Measurements from ENCODE around the gene ZBTB8A. TPM values are rescaled to one million over a fixed set of nuclear protein-coding genes. Genes with fewer than 3 reads are reported as not detected.

Gene ZBTB8A
- total and polyA plus RNA-seq, 2 of the 13 experiments (the other 11 are each of a cell fraction or from before 2014, with no cell fraction given), result 1.3 to 3.7 TPM

GRCh38 chr1:32612189-32612881 lies 73.1 kb downstream of the ZBTB8A start (continued):
- TF ChIP-seq CEBPZ (IDR thresholded peaks at IDR 0.05; ENCODE audit: low read length) (no peak), TBX2 (CRISPR knock-in tag; IDR thresholded peaks at IDR 0.05; ENCODE audit: borderline replicate concordance) (peak; percentile 82), ZNF790 (CRISPR knock-in tag; IDR thresholded peaks at IDR 0.05; ENCODE audit: borderline replicate concordance) (no peak), SRSF1 (optimal IDR thresholded peaks at IDR 0.05; ENCODE audit: low read depth, low read length) (peak; percentile 46), MTA1 (CRISPR knock-in tag; IDR thresholded peaks at IDR 0.05; ENCODE audit: borderline replicate concordance) (0 out of 2 replicates have a peak, but pooled peaks have one; percentile 30), RFXANK (CRISPR knock-in tag; IDR thresholded peaks at IDR 0.05) (0 out of 2 replicates have a peak, but pooled peaks have one; percentile 40), ZBTB7B (CRISPR knock-in tag; IDR thresholded peaks at IDR 0.05) (no peak), NKX3-1 (CRISPR knock-in tag; IDR thresholded peaks at IDR 0.05) (no peak)
- TF ChIP-seq, protein P1, sequence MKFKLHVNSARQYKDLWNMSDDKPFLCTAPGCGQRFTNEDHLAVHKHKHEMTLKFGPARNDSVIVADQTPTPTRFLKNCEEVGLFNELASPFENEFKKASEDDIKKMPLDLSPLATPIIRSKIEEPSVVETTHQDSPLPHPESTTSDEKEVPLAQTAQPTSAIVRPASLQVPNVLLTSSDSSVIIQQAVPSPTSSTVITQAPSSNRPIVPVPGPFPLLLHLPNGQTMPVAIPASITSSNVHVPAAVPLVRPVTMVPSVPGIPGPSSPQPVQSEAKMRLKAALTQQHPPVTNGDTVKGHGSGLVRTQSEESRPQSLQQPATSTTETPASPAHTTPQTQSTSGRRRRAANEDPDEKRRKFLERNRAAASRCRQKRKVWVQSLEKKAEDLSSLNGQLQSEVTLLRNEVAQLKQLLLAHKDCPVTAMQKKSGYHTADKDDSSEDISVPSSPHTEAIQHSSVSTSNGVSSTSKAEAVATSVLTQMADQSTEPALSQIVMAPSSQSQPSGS (CRISPR knock-in tag; IDR thresholded peaks at IDR 0.05), result peak; percentile 39; the same call in 1 of the 2 replicates
- TF ChIP-seq, protein P2, sequence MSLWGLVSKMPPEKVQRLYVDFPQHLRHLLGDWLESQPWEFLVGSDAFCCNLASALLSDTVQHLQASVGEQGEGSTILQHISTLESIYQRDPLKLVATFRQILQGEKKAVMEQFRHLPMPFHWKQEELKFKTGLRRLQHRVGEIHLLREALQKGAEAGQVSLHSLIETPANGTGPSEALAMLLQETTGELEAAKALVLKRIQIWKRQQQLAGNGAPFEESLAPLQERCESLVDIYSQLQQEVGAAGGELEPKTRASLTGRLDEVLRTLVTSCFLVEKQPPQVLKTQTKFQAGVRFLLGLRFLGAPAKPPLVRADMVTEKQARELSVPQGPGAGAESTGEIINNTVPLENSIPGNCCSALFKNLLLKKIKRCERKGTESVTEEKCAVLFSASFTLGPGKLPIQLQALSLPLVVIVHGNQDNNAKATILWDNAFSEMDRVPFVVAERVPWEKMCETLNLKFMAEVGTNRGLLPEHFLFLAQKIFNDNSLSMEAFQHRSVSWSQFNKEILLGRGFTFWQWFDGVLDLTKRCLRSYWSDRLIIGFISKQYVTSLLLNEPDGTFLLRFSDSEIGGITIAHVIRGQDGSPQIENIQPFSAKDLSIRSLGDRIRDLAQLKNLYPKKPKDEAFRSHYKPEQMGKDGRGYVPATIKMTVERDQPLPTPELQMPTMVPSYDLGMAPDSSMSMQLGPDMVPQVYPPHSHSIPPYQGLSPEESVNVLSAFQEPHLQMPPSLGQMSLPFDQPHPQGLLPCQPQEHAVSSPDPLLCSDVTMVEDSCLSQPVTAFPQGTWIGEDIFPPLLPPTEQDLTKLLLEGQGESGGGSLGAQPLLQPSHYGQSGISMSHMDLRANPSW (CRISPR knock-in tag; IDR thresholded peaks at IDR 0.05; ENCODE audit: borderline replicate concordance), result no peak
- TF ChIP-seq, protein P3, sequence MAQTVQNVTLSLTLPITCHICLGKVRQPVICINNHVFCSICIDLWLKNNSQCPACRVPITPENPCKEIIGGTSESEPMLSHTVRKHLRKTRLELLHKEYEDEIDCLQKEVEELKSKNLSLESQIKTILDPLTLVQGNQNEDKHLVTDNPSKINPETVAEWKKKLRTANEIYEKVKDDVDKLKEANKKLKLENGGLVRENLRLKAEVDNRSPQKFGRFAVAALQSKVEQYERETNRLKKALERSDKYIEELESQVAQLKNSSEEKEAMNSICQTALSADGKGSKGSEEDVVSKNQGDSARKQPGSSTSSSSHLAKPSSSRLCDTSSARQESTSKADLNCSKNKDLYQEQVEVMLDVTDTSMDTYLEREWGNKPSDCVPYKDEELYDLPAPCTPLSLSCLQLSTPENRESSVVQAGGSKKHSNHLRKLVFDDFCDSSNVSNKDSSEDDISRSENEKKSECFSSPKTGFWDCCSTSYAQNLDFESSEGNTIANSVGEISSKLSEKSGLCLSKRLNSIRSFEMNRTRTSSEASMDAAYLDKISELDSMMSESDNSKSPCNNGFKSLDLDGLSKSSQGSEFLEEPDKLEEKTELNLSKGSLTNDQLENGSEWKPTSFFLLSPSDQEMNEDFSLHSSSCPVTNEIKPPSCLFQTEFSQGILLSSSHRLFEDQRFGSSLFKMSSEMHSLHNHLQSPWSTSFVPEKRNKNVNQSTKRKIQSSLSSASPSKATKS (CRISPR knock-in tag; IDR thresholded peaks at IDR 0.05), result no peak
- TF ChIP-seq, protein P4, sequence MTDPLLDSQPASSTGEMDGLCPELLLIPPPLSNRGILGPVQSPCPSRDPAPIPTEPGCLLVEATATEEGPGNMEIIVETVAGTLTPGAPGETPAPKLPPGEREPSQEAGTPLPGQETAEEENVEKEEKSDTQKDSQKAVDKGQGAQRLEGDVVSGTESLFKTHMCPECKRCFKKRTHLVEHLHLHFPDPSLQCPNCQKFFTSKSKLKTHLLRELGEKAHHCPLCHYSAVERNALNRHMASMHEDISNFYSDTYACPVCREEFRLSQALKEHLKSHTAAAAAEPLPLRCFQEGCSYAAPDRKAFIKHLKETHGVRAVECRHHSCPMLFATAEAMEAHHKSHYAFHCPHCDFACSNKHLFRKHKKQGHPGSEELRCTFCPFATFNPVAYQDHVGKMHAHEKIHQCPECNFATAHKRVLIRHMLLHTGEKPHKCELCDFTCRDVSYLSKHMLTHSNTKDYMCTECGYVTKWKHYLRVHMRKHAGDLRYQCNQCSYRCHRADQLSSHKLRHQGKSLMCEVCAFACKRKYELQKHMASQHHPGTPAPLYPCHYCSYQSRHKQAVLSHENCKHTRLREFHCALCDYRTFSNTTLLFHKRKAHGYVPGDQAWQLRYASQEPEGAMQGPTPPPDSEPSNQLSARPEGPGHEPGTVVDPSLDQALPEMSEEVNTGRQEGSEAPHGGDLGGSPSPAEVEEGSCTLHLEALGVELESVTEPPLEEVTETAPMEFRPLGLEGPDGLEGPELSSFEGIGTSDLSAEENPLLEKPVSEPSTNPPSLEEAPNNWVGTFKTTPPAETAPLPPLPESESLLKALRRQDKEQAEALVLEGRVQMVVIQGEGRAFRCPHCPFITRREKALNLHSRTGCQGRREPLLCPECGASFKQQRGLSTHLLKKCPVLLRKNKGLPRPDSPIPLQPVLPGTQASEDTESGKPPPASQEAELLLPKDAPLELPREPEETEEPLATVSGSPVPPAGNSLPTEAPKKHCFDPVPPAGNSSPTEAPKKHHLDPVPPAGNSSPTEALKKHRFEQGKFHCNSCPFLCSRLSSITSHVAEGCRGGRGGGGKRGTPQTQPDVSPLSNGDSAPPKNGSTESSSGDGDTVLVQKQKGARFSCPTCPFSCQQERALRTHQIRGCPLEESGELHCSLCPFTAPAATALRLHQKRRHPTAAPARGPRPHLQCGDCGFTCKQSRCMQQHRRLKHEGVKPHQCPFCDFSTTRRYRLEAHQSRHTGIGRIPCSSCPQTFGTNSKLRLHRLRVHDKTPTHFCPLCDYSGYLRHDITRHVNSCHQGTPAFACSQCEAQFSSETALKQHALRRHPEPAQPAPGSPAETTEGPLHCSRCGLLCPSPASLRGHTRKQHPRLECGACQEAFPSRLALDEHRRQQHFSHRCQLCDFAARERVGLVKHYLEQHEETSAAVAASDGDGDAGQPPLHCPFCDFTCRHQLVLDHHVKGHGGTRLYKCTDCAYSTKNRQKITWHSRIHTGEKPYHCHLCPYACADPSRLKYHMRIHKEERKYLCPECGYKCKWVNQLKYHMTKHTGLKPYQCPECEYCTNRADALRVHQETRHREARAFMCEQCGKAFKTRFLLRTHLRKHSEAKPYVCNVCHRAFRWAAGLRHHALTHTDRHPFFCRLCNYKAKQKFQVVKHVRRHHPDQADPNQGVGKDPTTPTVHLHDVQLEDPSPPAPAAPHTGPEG (CRISPR knock-in tag; IDR thresholded peaks at IDR 0.05), result 0 out of 2 replicates have a peak, but pooled peaks have one; percentile 17

Data from HepG2 (cell line).